GF-D8 (cell line): ENCODE results near the gene DGKD.
"Not testable (repeated sequence)": the region's sequence is repeated elsewhere in the genome, so short reads cannot be mapped to it uniquely, and the experiment has no call there.

ENCODE experiments used
- DNase-seq: peaks from one replicate; lab custom pipeline; 2025; lab: John Stamatoyannopoulos, UW

The DGKD gene

DNA sequence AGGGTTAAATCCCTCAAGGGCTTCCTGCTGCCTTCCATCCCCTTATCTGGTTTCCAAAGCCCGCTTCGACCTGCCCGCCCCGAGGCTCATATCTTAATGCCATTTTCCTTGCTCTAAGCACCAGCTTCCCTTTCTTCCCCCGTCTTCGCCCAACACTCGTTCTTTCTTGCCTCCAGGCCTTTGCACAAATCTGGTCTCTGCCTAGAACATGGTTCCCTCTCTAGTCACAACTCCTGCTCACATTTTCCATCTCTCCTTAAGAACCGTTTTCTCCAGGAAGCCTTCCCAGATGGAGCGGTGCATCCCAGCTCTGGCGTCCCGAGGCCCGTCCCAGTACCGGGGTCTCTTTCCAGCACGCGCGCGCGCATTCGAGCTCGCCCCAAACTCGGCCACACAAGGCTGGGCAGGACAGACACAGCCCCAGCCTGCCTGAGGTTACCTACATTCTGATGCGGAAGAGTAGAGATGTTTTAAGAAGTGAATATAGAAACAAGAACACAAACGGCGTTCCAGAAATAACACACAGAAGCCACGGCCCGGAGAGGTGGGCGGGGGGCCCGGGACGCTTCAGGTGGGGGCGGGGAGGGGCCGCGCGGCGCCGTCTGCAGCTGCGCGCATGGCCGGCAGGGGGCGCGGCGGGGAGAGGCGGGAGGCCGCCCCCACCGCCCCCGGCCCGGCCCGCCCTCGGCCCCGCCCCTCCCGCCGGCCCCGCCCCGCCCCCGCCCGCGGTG, at the start of gene DGKD:
TSS of gene DGKD (plus strand) at position 726 of the 731 bp plus-strand sequence. CDS start 25 bp downstream, outside the sequence.
- DNase-seq = peak; percentile 29

GRCh38 chr2:233307565-233307964, 46.7 kb upstream of the DGKD start, which contains the start of gene SAG:
SAG (plus strand) TSS chr2:233307816; CDS start chr2:233309190, 1,374 bp downstream.
- DNase-seq = no peak

DNA sequence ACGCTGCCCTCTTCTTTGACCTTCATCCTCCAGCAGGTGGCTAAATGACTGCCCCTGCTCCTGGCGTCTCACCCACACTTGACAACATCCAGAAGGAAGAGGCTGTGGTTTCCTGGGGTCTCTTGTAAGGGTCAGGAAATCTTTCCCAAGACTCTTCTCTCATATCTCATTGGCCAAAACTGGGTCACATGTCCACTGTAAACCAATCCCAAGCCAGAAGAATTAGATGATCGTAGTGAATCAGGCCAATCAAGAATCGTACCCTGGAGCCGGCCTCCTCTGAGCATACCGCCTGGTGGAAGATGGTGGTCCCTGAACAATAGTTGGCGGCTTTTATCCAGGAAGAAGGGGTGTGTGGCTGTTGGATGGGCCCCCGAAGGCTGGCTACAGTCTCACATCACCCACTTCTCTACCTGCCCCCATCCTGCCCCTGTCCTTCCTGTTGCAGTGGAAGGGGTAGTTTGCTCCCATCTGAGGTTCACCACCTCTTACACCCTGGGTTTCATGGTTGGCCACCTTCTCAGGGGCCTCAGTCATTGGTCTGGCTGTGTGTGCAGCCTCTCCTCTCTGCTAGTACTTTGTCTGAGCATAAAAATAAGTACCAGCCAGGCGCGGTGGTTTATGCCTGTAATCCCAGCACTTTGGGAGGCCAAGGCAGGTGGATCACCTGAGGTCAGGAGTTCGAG, 42.9 kb upstream of the DGKD start:
- no peak for DNase-seq

DNA sequence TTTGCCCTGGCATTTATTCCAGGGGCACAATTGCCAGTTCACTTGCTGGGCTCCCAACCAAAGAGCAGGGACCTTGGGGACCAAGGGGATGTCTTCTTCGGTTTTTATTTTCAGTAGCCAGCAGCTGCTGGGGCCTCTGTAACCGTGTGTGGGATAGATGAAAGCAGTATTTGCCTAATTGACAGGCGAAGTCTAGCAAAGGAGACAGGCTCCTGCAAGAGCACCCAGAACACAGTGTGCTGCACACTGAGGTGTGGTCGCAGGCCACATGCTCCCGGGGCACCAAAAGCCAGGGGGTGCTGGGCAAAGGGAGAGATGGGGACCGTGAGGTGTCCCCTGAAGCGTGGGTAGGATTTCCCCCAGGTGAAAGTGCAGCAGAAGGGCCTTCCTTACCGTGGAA, 41.4 kb upstream of the DGKD start:
- DNase-seq = no peak

GRCh38 chr2:233314180-233314925, 39.9 kb upstream of the DGKD start:
- DNase-seq = no peak

DNA sequence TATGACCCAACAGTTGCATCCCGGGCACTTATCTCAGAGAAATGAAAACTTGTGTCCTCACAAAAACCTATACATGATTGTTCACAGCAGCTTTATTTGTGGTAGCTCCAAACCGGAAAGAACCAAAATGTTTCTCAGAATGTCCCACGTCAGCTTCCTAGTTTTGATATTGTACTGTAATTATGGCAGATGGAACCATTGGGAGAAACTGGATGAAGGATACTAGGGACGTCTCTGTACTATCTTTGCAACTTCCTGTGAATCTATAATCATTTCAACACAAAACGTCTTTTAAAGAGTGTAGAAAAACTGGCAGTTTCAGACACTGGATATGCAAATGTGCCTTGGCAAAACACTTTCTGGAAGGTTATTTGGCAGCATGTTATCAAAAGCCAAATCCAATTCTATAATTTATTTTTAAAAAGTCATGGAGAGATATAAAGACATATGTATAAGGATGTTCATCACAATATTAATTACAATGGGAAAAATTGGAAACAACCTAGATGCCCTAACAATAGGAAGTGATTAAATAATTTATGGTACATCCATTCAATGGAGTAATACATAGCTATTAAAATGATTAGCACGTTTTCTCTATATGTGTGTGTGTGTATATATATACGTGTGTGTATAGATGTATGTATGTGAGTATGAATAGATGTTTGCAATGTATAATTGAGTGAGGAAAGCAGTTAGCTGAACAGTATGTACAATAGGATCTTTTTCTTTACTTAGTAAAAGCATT, 36.9 kb upstream of the DGKD start:
- no peak for DNase-seq

GRCh38 chr2:233319256-233319655, 35.0 kb upstream of the DGKD start:
- no peak for DNase-seq

- no peak for DNase-seq
These were observed 33.8 kb upstream of the DGKD start for GRCh38 chr2:233320470-233320869.

- no peak for DNase-seq
These were observed 33.1 kb upstream of the DGKD start for GRCh38 chr2:233321166-233321565.

- no peak for DNase-seq
These were observed 30.4 kb upstream of the DGKD start for GRCh38 chr2:233323851-233324250.

DNA sequence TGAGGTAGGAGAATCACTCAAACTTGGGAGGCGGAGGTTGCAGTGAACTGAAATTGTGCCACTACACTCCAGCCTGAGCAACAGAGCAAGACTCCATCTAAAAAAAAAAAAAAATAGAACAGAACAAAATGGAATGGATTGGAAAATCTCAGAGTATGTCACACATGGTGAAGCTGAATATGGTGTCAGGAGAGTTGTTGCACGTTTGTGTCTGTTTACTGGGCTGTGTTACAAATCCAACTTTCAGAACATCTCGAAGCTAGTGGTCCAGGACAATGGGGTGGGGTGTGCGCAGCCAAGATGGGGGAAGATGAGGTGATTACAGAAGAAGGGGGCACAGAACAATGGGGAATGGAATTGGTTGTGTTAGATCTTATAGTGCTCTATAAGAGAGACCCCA, 29.0 kb upstream of the DGKD start:
- no peak for DNase-seq

DNA sequence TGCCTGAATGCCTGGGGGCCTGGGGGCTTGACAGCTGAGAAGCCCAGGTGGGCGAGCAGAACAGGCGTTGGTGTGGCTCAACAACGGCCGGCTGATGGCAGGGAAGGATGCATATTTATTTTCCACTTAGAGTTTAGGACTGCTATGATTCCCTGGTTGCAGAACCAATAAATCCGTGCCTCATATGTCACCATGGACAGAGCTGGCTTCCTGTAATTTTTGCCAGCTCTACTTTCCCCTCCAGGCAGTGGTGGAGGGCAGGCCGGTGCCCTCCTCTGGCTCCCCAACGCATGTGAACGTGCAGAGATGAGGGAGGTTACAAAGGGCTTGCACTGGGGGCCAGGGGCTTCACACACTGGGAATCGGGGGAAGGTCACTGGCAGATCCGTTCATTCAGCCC, 28.5 kb upstream of the DGKD start:
- no peak for DNase-seq

DNA sequence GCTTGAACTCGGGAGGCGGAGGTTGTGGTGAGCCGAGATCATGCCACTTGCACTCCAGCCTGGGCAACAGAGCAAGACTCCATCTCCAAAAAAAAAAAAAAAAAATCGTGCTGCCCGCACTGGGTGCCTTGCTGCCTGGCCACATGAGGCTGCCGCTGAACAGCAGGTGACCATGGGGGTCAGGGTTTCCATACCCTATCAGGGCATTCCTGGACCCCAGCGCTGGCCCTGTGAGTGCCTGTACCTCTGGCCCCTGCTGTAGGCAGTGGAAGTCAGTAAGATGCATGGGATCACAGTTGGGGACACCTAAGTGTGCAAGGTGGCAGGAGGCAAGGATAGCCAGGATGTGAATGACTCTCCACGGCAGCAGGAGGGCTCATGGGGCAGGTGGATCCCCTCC, 27.8 kb upstream of the DGKD start:
- no peak for DNase-seq

DNA sequence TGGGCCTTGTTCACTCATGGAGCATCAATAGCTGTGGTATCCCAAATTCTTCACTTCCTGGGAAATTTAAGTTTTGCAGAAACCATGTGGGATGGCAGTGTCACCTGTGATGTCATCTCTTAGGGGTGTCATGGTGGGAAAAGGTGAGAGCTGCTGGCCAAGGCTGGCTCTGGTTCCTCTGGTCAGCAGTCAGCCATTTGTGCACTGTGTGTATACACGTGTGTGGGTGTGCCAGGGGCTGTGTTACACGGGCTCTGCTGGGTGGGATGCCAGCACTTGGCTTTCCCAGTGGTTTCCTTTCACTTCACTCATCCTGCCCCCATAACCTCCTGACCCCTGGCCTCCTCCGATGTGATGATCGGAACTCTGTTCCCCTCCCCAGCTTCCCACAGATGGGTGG, 25.4 kb upstream of the DGKD start:
- no peak for DNase-seq

- no peak for DNase-seq
These were observed 24.7 kb upstream of the DGKD start for GRCh38 chr2:233329489-233330135.

GRCh38 chr2:233331536-233331935, 22.8 kb upstream of the DGKD start:
- peak; percentile 99 for DNase-seq

DNA sequence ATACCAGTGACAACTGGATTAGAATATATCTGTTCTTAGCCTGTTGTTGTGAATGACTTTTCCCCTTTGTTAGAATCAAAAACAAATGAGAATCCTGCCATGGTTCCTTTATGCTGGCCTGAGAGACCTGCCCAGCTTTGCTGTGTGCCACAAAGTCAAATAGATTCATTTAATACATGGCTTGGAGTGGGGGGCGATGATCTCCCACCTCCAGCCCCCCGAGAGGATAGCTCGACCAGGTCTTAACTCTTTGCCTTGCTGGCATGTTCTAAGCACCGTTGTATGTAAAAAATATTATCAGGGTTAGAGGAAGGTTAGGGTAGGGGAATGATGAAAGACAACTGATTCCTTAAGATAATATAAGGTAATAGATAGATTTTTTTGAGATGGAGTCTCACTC, 22.2 kb upstream of the DGKD start:
- DNase-seq = no peak

- no peak for DNase-seq
These were observed 19.4 kb upstream of the DGKD start for GRCh38 chr2:233334915-233335314.

- not testable (repeated sequence) for DNase-seq
These were observed 18.2 kb upstream of the DGKD start for GRCh38 chr2:233336091-233336490.

DNA sequence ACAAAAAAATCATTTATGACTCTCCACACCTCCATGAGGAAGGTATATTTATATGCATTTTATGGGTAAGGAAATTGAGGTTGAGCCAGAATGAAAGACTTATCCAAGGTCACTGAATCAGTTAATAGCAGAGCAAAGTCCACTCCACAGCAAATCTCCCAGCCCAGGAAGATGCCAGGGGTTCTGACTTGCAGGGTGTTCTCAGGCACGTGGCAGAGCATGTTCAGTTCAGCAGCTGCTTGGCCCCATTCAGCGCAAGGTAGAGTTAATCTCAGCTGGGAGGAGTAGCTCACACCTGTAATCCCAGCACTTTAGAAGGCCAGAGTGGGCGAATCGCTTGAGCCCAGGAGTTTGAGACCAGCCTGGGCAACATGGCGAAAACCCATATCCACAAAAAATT, 17.8 kb upstream of the DGKD start:
- DNase-seq = no peak

DNA sequence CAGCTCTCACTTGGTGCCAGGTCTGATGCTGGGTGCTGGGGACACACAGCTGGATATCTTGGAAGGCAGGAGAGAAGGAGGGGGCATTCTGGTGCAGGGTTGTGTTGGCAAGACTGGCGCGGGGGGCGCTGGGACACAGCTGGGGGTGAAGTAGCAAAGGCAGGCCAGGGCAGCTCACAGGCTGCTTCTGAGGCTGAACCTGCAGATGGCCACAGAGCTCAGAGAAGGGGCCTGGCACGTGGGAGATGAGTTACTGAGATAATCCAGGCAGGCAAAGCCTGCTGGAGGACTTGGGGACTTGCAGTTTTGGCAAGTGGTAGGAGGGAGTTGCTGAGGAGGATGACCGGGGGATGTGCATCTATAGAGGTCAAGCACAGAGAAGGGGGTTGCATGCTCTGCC, 16.2 kb upstream of the DGKD start:
- DNase-seq = peak; percentile 63
